Keratinocyte (primary cell): ENCODE measurements around the gene SEMA4D. TPM values are rescaled to one million over a fixed set of nuclear protein-coding genes. Genes with fewer than 3 reads are reported as not detected.

Source experiments
- DNase-seq: peaks from one replicate; pipeline ENCODE4 v3.0.0-alpha.2; 2011; ENCODE audit warnings: low read depth, missing footprints, low spot score
- FAIRE-seq: peaks from 2 replicates; lab custom pipeline; 2011; peaks lifted over from hg19 to GRCh38; lab: Jason Lieb, UNC
- H2AFZ ChIP-seq: 2 replicates; pipeline ENCODE4 v1.6.0; 2012; ENCODE audit warnings: low read length, control low read depth, inconsistent platforms; ENCODE audit not compliant: control insufficient read depth
- H3K27ac ChIP-seq: 2 replicates; pipeline ENCODE4 v1.5.1; 2011; ENCODE audit warnings: low read length; ENCODE audit not compliant: control insufficient read depth, insufficient read depth
- H3K27me3 ChIP-seq: 3 replicates; pipeline ENCODE4 v1.6.0; 2011; ENCODE audit warnings: low read length; ENCODE audit not compliant: control insufficient read depth, insufficient read depth; ENCODE audit errors: extremely low read depth
- H3K36me3 ChIP-seq, 2 experiments: 2 replicates in 1 of 2; 3 replicates in 1 of 2; pipeline ENCODE4 v1.5.1; 2011; ENCODE audit warnings: low read length in 2 of 2, mild to moderate bottlenecking in 1 of 2; ENCODE audit not compliant: control insufficient read depth in 2 of 2, insufficient read depth in 2 of 2; ENCODE audit errors: extremely low read depth in 1 of 2
- H3K4me1 ChIP-seq: 3 replicates; pipeline ENCODE4 v1.5.1; 2011; ENCODE audit warnings: low read length; ENCODE audit not compliant: control insufficient read depth, insufficient read depth; ENCODE audit errors: extremely low read depth
- H3K4me2 ChIP-seq: 3 replicates; pipeline ENCODE4 v1.6.0; 2011; ENCODE audit warnings: low read depth, low read length; ENCODE audit not compliant: control insufficient read depth, insufficient read depth; ENCODE audit errors: extremely low read depth
- H3K4me3 ChIP-seq, 3 experiments: fragments of 200-600 bp in 1 of 3; sonication (generic) in 1 of 3; 2 replicates in 2 of 3; 3 replicates in 1 of 3; pipeline ENCODE4 v1.5.1; 2011 to 2016; ENCODE audit warnings: low read length in 3 of 3, mild to moderate bottlenecking in 3 of 3, control low read depth in 2 of 3, inconsistent platforms in 1 of 3, low read depth in 1 of 3, mixed read lengths in 1 of 3, mixed run types in 1 of 3, moderate library complexity in 1 of 3; ENCODE audit not compliant: control insufficient read depth in 2 of 3, insufficient read depth in 2 of 3; ENCODE audit errors: extremely low read depth in 1 of 3
- H3K79me2 ChIP-seq: 2 replicates; pipeline ENCODE4 v1.6.0; 2012; ENCODE audit warnings: low read length; ENCODE audit not compliant: control insufficient read depth, insufficient read depth
- H3K9ac ChIP-seq: 3 replicates; pipeline ENCODE4 v1.6.0; 2011; ENCODE audit warnings: low read length; ENCODE audit not compliant: control insufficient read depth, insufficient read depth; ENCODE audit errors: extremely low read depth
- H3K9me1 ChIP-seq: 3 replicates; pipeline ENCODE4 v1.6.0; 2011; ENCODE audit warnings: low read length; ENCODE audit not compliant: control insufficient read depth, insufficient read depth; ENCODE audit errors: extremely low read depth
- H3K9me3 ChIP-seq: 2 replicates; pipeline ENCODE4 v1.5.1; 2012; ENCODE audit warnings: low read depth, low read length; ENCODE audit not compliant: control insufficient read depth
- H4K20me1 ChIP-seq: 3 replicates; pipeline ENCODE4 v1.6.0; 2011; ENCODE audit warnings: low read length; ENCODE audit not compliant: control insufficient read depth, insufficient read depth; ENCODE audit errors: extremely low read depth
- EZH2 ChIP-seq: IDR thresholded peaks from one replicate; pipeline ENCODE4 v1.6.1; 2012; ENCODE audit warnings: inconsistent platforms, mild to moderate bottlenecking, low read length, moderate library complexity
- dilution Hi-C: fragments of 300-500 bp; cut with MboI; formaldehyde crosslinking; loops from one replicate; pipeline ENCODE4 v1.7.0; 2020; ENCODE audit warnings: low sequenced_read_pairs; ENCODE audit not compliant: extremely low pct_ligation_motif_present
- polyA plus RNA-seq, 5 experiments: library from polyadenylated mRNA; depleted of rRNA in 3 of 5; stranded (reverse) in 3 of 5; stranded (forward) in 1 of 5; unstranded in 1 of 5; fragments of >200 nt; gene quantifications; 1 replicate in 1 of 5; 2 replicates in 3 of 5; 3 replicates in 1 of 5; pipeline versions ENCODE4 v1.2.1 to v1.2.3, GENCODE V29; 2011 to 2012; ENCODE audit warnings: missing spikeins in 2 of 5, low read depth in 1 of 5, low replicate concordance in 1 of 5
- TF ChIP-seq, protein P1 (sequence below), 3 experiments: IDR thresholded peaks in 1 of 3; conservative IDR thresholded peaks in 1 of 3; optimal IDR thresholded peaks in 1 of 3; 2 replicates in 2 of 3; 3 replicates in 1 of 3; pipeline versions ENCODE3 to v1.5.1; 2011; ENCODE audit warnings: low read length in 3 of 3, mild to moderate bottlenecking in 3 of 3, moderate library complexity in 2 of 3, control low read depth in 1 of 3, inconsistent platforms in 1 of 3; ENCODE audit not compliant: insufficient read depth in 2 of 3; ENCODE audit errors: extremely low read depth in 1 of 3

Gene SEMA4D
- polyA plus RNA-seq, 1 donor (not counting 4 experiments of a cell fraction or from before 2014, with no cell fraction given) = 0.43 TPM

DNA sequence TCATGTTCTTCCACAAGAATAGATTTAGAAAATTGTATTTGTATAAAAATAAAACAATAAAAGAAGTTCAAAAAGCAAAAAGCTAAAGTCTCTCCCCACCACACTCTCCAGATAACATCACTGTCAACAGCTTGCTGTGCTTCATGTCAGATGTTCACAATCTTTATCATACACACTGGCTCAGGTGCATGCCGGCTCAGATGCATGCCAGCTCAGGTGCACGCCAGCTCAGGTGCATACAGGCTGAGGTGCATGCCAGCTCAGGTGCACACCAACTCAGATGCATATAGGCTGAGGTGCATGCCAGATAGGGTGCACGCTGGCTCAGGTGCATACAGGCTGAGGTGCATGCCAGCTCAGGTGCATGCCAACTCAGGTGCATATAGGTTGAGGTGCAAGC lies 26.5 kb downstream of the SEMA4D start:
- H3K36me3 ChIP-seq = no peaks in the 10 kb centered on the region
- no peak overlapping the region for H3K4me2 ChIP-seq
- no peaks in the 10 kb centered on the region for H3K9me1 ChIP-seq
- H4K20me1 ChIP-seq = no peaks in the 10 kb centered on the region
- H3K27me3 ChIP-seq = no peaks in the 10 kb centered on the region
- H3K79me2 ChIP-seq = no peaks in the 10 kb centered on the region
- TF ChIP-seq, protein P1, sequence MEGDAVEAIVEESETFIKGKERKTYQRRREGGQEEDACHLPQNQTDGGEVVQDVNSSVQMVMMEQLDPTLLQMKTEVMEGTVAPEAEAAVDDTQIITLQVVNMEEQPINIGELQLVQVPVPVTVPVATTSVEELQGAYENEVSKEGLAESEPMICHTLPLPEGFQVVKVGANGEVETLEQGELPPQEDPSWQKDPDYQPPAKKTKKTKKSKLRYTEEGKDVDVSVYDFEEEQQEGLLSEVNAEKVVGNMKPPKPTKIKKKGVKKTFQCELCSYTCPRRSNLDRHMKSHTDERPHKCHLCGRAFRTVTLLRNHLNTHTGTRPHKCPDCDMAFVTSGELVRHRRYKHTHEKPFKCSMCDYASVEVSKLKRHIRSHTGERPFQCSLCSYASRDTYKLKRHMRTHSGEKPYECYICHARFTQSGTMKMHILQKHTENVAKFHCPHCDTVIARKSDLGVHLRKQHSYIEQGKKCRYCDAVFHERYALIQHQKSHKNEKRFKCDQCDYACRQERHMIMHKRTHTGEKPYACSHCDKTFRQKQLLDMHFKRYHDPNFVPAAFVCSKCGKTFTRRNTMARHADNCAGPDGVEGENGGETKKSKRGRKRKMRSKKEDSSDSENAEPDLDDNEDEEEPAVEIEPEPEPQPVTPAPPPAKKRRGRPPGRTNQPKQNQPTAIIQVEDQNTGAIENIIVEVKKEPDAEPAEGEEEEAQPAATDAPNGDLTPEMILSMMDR (optimal IDR thresholded peaks at IDR 0.05 in 1 of 3, IDR thresholded peaks at IDR 0.05 in 1 of 3, conservative IDR thresholded peaks at IDR 0.05 in 1 of 3; ENCODE audit: extremely low read depth in 1 of 3, insufficient read depth in 2 of 3, low read length in 3 of 3) = no peak
- TF ChIP-seq EZH2 = no peak
- no peak overlapping the region for H3K4me3 ChIP-seq
- H3K27ac ChIP-seq = no peak overlapping the region
- no peak overlapping the region for H3K9ac ChIP-seq
- DNase-seq (no peak), FAIRE-seq (no peak)
- dilution Hi-C loops = no loop called here
- H3K9me3 ChIP-seq = no peaks in the 10 kb centered on the region
- H3K4me1 ChIP-seq = no peaks in the 10 kb centered on the region
- no peak overlapping the region for H2AFZ ChIP-seq

DNA sequence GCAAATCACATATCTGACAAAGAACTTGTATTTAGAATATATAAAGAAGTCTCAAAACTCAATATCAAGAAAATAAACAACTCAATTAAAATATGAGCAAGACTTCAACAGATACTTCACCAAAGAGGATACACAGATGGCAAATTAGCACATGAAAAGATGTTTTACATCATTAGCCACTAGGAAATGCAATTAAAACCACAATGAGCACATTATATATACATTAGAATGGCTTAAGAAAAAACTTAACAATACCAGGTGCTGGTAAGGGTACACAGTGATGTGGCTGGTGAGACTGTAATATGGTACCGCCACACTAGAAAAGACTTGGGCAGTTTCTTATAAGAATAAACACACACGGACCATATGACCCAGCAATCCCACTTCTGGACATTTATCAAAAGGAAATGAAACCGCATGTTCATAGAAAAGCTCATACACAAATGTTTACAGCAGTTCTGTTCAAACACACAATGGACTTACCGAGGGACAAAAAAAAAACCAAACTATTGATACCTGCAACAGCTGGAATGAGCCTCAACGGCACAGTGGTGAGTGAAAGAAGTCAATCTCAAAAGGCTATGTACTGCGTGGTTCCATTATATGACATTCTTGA lies 27.6 kb downstream of the SEMA4D start:
- DNase-seq (no peak), FAIRE-seq (no peak)
- no peak for TF ChIP-seq EZH2
- TF ChIP-seq, protein P1 (optimal IDR thresholded peaks at IDR 0.05 in 1 of 3, IDR thresholded peaks at IDR 0.05 in 1 of 3, conservative IDR thresholded peaks at IDR 0.05 in 1 of 3; ENCODE audit: extremely low read depth in 1 of 3, insufficient read depth in 2 of 3, low read length in 3 of 3) = no peak
- Histone ChIP-seq H3K27me3 (no peaks in the 10 kb centered on the region), H4K20me1 (no peaks in the 10 kb centered on the region), H3K9me1 (no peaks in the 10 kb centered on the region), H3K27ac (no peak overlapping the region), H3K9ac (no peak overlapping the region), H3K4me1 (no peaks in the 10 kb centered on the region), H3K36me3 (no peaks in the 10 kb centered on the region), H3K4me3 (no peak overlapping the region), H2AFZ (no peak overlapping the region), H3K79me2 (no peaks in the 10 kb centered on the region), H3K9me3 (no peaks in the 10 kb centered on the region), H3K4me2 (no peak overlapping the region)
- dilution Hi-C loops = no loop called here
